ENCODE measurements around the gene ZNF556.

ZNF556 gene

GRCh38 chr19:2867025-2867991 lies at the start of gene ZNF556:
ZNF556 (plus strand) TSS chr19:2867335; CDS start chr19:2867422, 87 bp downstream.
- Mint-ChIP-seq H3K9me3 (peaks cover 20% of the 10 kb centered on the region), H3K27ac (no peak within 1 kb of the TSS), H3K4me3 (no peak within 1 kb of the TSS), H3K36me3 (peaks cover 3% of the 10 kb centered on the region), H3K4me1 (no peaks in the 10 kb centered on the region), H3K27me3 (no peaks in the 10 kb centered on the region)
- DNase-seq = no peak
- CTCF ChIA-PET = no interaction called here

GRCh38 chr19:2819540-2820111 lies 47.5 kb upstream of the ZNF556 start, which contains the start of gene ZNF554:
ZNF554 (plus strand) TSS chr19:2819868; CDS start chr19:2820072, 204 bp downstream.
- DNase-seq = peak; percentile 98
- Mint-ChIP-seq H3K27ac (peak within 1 kb of the TSS; percentile 75), H3K4me1 (peaks cover 9% of the 10 kb centered on the region), H3K36me3 (peaks cover 3% of the 10 kb centered on the region), H3K9me3 (peaks cover 2% of the 10 kb centered on the region), H3K4me3 (peak within 1 kb of the TSS; percentile 82), H3K27me3 (no peaks in the 10 kb centered on the region)
- CTCF ChIA-PET = interaction anchor here (0.6 to 1.1 kb wide), 3 partner anchors 23 to 257 kb away, joined by 3 read pairs; no protein-coding TSS in a partner anchor

- peak; percentile 36 for DNase-seq
- H3K27ac Mint-ChIP-seq = no peak overlapping the region
- peaks cover 5% of the 10 kb centered on the region for H3K36me3 Mint-ChIP-seq
- peaks cover 9% of the 10 kb centered on the region for H3K4me1 Mint-ChIP-seq
- CTCF ChIA-PET = interaction anchor here (1.1 kb wide), 1 partner anchor 258 kb away, joined by 3 read pairs; no protein-coding TSS in a partner anchor
- peaks cover 4% of the 10 kb centered on the region for H3K9me3 Mint-ChIP-seq
- H3K27me3 Mint-ChIP-seq = no peaks in the 10 kb centered on the region
- peak overlapping the region; percentile 82 for H3K4me3 Mint-ChIP-seq
Measured at GRCh38 chr19:2820112-2820702, 46.9 kb upstream of the ZNF556 start.

GRCh38 chr19:2822846-2823245 lies 44.3 kb upstream of the ZNF556 start:
- peaks cover 17% of the 10 kb centered on the region for H3K9me3 Mint-ChIP-seq
- no peak overlapping the region for H3K4me3 Mint-ChIP-seq
- peaks cover 9% of the 10 kb centered on the region for H3K4me1 Mint-ChIP-seq
- H3K36me3 Mint-ChIP-seq = peaks cover 17% of the 10 kb centered on the region
- H3K27ac Mint-ChIP-seq = no peak overlapping the region
- no peaks in the 10 kb centered on the region for H3K27me3 Mint-ChIP-seq
- no peak for DNase-seq
- CTCF ChIA-PET = interaction anchor here (1.1 kb wide), 1 partner anchor 13 kb away, joined by 3 read pairs; no protein-coding TSS in a partner anchor

- H3K27me3 Mint-ChIP-seq = no peaks in the 10 kb centered on the region
- CTCF ChIA-PET = no interaction called here
- DNase-seq = no peak
- H3K4me1 Mint-ChIP-seq = peaks cover 9% of the 10 kb centered on the region
- H3K27ac Mint-ChIP-seq = no peak overlapping the region
- peaks cover 23% of the 10 kb centered on the region for H3K9me3 Mint-ChIP-seq
- H3K36me3 Mint-ChIP-seq = peaks cover 23% of the 10 kb centered on the region
- H3K4me3 Mint-ChIP-seq = no peak overlapping the region
Measured at GRCh38 chr19:2823646-2824045, 43.5 kb upstream of the ZNF556 start.

- no peak overlapping the region for H3K4me3 Mint-ChIP-seq
- CTCF ChIA-PET = no interaction called here
- no peaks in the 10 kb centered on the region for H3K27me3 Mint-ChIP-seq
Measured at GRCh38 chr19:2824129-2824528, 43.0 kb upstream of the ZNF556 start.

GRCh38 chr19:2827022-2827421 lies 40.1 kb upstream of the ZNF556 start:
- CTCF ChIA-PET = no interaction called here
- no peak for DNase-seq
- Mint-ChIP-seq H3K4me1 (no peaks in the 10 kb centered on the region), H3K36me3 (peaks cover 27% of the 10 kb centered on the region), H3K4me3 (no peak overlapping the region), H3K27ac (no peak overlapping the region), H3K27me3 (no peaks in the 10 kb centered on the region), H3K9me3 (peaks cover 36% of the 10 kb centered on the region)

More at GRCh38 chr19:2824129-2824528, 43.0 kb upstream of the ZNF556 start:
- Mint-ChIP-seq H3K9me3 (peaks cover 25% of the 10 kb centered on the region), H3K36me3 (peaks cover 25% of the 10 kb centered on the region), H3K4me1 (peaks cover 9% of the 10 kb centered on the region), H3K27ac (no peak overlapping the region)
- DNase-seq = no peak

- DNase-seq = no peak
- peaks cover 35% of the 10 kb centered on the region for H3K36me3 Mint-ChIP-seq
- H3K4me1 Mint-ChIP-seq = no peaks in the 10 kb centered on the region
- H3K4me3 Mint-ChIP-seq = no peak overlapping the region
- H3K27ac Mint-ChIP-seq = no peak overlapping the region
- H3K27me3 Mint-ChIP-seq = no peaks in the 10 kb centered on the region
- CTCF ChIA-PET = no interaction called here
- H3K9me3 Mint-ChIP-seq = peaks cover 45% of the 10 kb centered on the region
Measured at GRCh38 chr19:2827840-2828489, 39.2 kb upstream of the ZNF556 start.

GRCh38 chr19:2834294-2834871 lies 32.8 kb upstream of the ZNF556 start:
- Mint-ChIP-seq H3K27me3 (no peaks in the 10 kb centered on the region), H3K4me3 (no peak overlapping the region), H3K27ac (no peak overlapping the region), H3K9me3 (peaks cover 60% of the 10 kb centered on the region), H3K36me3 (peaks cover 38% of the 10 kb centered on the region), H3K4me1 (no peaks in the 10 kb centered on the region)
- DNase-seq = no peak
- CTCF ChIA-PET = no interaction called here

- peaks cover 37% of the 10 kb centered on the region for H3K36me3 Mint-ChIP-seq
Measured at GRCh38 chr19:2837430-2837829, 29.7 kb upstream of the ZNF556 start.

GRCh38 chr19:2840794-2841791 lies 26.0 kb upstream of the ZNF556 start, which contains the start of gene ZNF555:
ZNF555 (plus strand) TSS chr19:2841475; CDS start chr19:2841573, 98 bp downstream.
- Mint-ChIP-seq H3K27me3 (peaks cover 12% of the 10 kb centered on the region), H3K4me3 (peak within 1 kb of the TSS; percentile 91), H3K27ac (peak within 1 kb of the TSS; percentile 83), H3K9me3 (peaks cover 24% of the 10 kb centered on the region), H3K36me3 (peaks cover 22% of the 10 kb centered on the region), H3K4me1 (peaks cover 17% of the 10 kb centered on the region)
- peak; percentile 99 for DNase-seq
- CTCF ChIA-PET = no interaction called here

More at GRCh38 chr19:2837430-2837829, 29.7 kb upstream of the ZNF556 start:
- Mint-ChIP-seq H3K4me1 (peaks cover 10% of the 10 kb centered on the region), H3K9me3 (peaks cover 46% of the 10 kb centered on the region), H3K4me3 (no peak overlapping the region), H3K27me3 (peaks cover 11% of the 10 kb centered on the region), H3K27ac (no peak overlapping the region)
- no peak for DNase-seq
- CTCF ChIA-PET = no interaction called here

- Mint-ChIP-seq H3K36me3 (peaks cover 20% of the 10 kb centered on the region), H3K27me3 (peaks cover 12% of the 10 kb centered on the region), H3K4me3 (peak overlapping the region; percentile 68), H3K27ac (no peak overlapping the region), H3K9me3 (peaks cover 21% of the 10 kb centered on the region), H3K4me1 (peaks cover 17% of the 10 kb centered on the region)
- CTCF ChIA-PET = no interaction called here
- DNase-seq = no peak
Measured at GRCh38 chr19:2841855-2842574, 25.1 kb upstream of the ZNF556 start.

Measured in activated naive CD4-positive, alpha-beta T cell treated with anti-CD3 and anti-CD28 coated beads, Interleukin-2, amount 10 ng/mL, durations not matched to agents 7 days and 5 days (primary cell).